Fibroblast of pulmonary artery (primary cell): ENCODE data around the gene DRAM1.
A peak's percentile ranks its signal among the peaks of the same experiment; 100 is the strongest.

Source experiments
- DNase-seq: peaks from one replicate; pipeline ENCODE4 v3.0.0-alpha.2; 2010; ENCODE audit warnings: low read depth
- H3K4me3 ChIP-seq: replicated peaks from 2 replicates; pipeline ENCODE4 v1.5.1; 2011; ENCODE audit warnings: low read depth, mild to moderate bottlenecking, control low read depth, low read length, moderate library complexity
- CTCF ChIP-seq: IDR thresholded peaks from 2 replicates; pipeline ENCODE4 v1.5.1; 2011; ENCODE audit warnings: mild to moderate bottlenecking, control low read depth, low read length, inconsistent platforms; ENCODE audit errors: missing control alignments

The DRAM1 gene

GRCh38 chr12:101925361-101925760, 48.0 kb downstream of the DRAM1 start:
- TF ChIP-seq CTCF, result no peak
- peak; percentile 99 for DNase-seq
- no peak overlapping the region for H3K4me3 ChIP-seq

- no peak overlapping the region for H3K4me3 ChIP-seq
- DNase-seq, result no peak
- no peak for TF ChIP-seq CTCF
Observed at GRCh38 chr12:101925935-101926334, 48.6 kb downstream of the DRAM1 start.

GRCh38 chr12:101927036-101927435, 49.7 kb downstream of the DRAM1 start:
- DNase-seq, result peak; percentile 72
- TF ChIP-seq CTCF, result no peak
- H3K4me3 ChIP-seq, result no peak overlapping the region

- H3K4me3 ChIP-seq, result no peak overlapping the region
- DNase-seq, result no peak
- TF ChIP-seq CTCF, result no peak
Observed at GRCh38 chr12:101927999-101928398, 50.6 kb downstream of the DRAM1 start.

- no peak overlapping the region for H3K4me3 ChIP-seq
- no peak for TF ChIP-seq CTCF
- no peak for DNase-seq
Observed at GRCh38 chr12:101928556-101928955, 51.2 kb downstream of the DRAM1 start.

GRCh38 chr12:101929365-101930041, 52.1 kb downstream of the DRAM1 start:
- no peak overlapping the region for H3K4me3 ChIP-seq
- no peak for DNase-seq
- TF ChIP-seq CTCF, result no peak
